Upper lobe of left lung (tissue), 4 donors: ENCODE measurements around the gene GRAMD1A.

ENCODE experiments used
- CTCF ChIP-seq, 6 experiments: fragments of 450-650 bp in 4 of 6; fragments of 200-600 bp in 2 of 6; sonication (generic) in 2 of 6; IDR thresholded peaks; one replicate each; pipeline ENCODE4 v1.5.1; 2016 to 2019; ENCODE audit warnings: antibody characterized with exemption in 6 of 6
- EP300 ChIP-seq, 4 donors: sonication (generic); formaldehyde crosslinking; IDR thresholded peaks; one replicate each; pipeline ENCODE4 v1.5.1; 2017; ENCODE audit warnings: antibody characterized with exemption in 4 of 4, control low read depth in 2 of 4
- POLR2A ChIP-seq, 4 donors: fragments of 450-650 bp; IDR thresholded peaks; one replicate each; pipeline ENCODE4 v1.5.1; 2016 to 2017; ENCODE audit warnings: antibody characterized with exemption in 4 of 4, mild to moderate bottlenecking in 2 of 4
- POLR2AphosphoS5 ChIP-seq, 2 donors: sonication (generic); formaldehyde crosslinking; IDR thresholded peaks; one replicate each; pipeline ENCODE4 v1.5.1; 2017; ENCODE audit warnings: antibody characterized with exemption in 2 of 2

- TF ChIP-seq CTCF (IDR thresholded peaks at IDR 0.05) (no peak), POLR2AphosphoS5 (IDR thresholded peaks at IDR 0.05) (no peak), POLR2A (IDR thresholded peaks at IDR 0.05) (no peak), EP300 (IDR thresholded peaks at IDR 0.05) (no peak)
Observed at GRCh38 chr19:35074426-35075201, 74.5 kb downstream of the GRAMD1A start.
